Bronchial epithelial cell (primary cell): ENCODE data around the gene CCSER1. TPM values are rescaled to one million over a fixed set of nuclear protein-coding genes. Genes with fewer than 3 reads are reported as not detected.
"Not testable (repeated sequence)": the region's sequence is repeated elsewhere in the genome, so short reads cannot be mapped to it uniquely, and the experiment has no call there.

ENCODE experiments used
- DNase-seq: peaks from one replicate; pipeline ENCODE4 v3.0.0-alpha.2; 2010; ENCODE audit warnings: low read depth
- FAIRE-seq: peaks from 2 replicates; lab custom pipeline; 2011; peaks lifted over from hg19 to GRCh38; lab: Jason Lieb, UNC
- H3K27me3 ChIP-seq: 2 replicates; pipeline ENCODE4 v1.5.1; 2011; ENCODE audit warnings: low read length; ENCODE audit not compliant: control insufficient read depth, insufficient read depth
- H3K36me3 ChIP-seq: 2 replicates; pipeline ENCODE4 v1.5.1; 2011; ENCODE audit warnings: low read length; ENCODE audit not compliant: control insufficient read depth, insufficient read depth
- H3K4me3 ChIP-seq: 2 replicates; pipeline ENCODE4 v1.5.1; 2011; ENCODE audit warnings: mild to moderate bottlenecking, low read depth, low read length, control low read depth
- total RNA-seq: library from RNA; depleted of rRNA; stranded (reverse); fragments of >200 nt; gene quantifications from 2 replicates; pipeline ENCODE4 v1.2.1, GENCODE V29; 2014
- TF ChIP-seq, protein P1 (sequence below): IDR thresholded peaks from 2 replicates; pipeline ENCODE4 v1.5.1; 2011; ENCODE audit warnings: mild to moderate bottlenecking, moderate library complexity, low read length, control low read depth, inconsistent platforms; ENCODE audit not compliant: insufficient read depth, severe bottlenecking

The CCSER1 gene
- total RNA-seq, 1 donor from 2014 or later, result 6.6 TPM

DNA sequence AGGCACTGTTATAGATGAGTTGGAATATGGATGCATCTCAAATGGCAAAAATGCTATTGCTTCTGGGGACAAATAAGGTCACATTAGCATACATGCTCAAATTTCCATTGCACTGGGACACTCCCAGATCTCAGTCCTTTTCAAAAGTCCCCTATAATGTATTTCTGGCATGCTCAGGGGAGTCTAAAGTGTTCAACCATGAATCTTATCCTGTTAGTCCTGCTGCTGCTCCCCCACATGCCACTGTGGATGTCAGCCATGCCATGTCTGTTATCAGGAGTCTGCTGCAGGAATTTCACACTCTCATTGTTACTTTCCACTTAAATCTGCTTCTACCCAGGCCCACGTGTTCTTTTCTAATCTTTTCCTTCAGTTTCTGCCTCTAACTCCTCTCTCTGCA, 1000.6 kb downstream of the CCSER1 start:
- no peak overlapping the region for H3K4me3 ChIP-seq
- no peaks in the 10 kb centered on the region for H3K36me3 ChIP-seq
- TF ChIP-seq, protein P1, sequence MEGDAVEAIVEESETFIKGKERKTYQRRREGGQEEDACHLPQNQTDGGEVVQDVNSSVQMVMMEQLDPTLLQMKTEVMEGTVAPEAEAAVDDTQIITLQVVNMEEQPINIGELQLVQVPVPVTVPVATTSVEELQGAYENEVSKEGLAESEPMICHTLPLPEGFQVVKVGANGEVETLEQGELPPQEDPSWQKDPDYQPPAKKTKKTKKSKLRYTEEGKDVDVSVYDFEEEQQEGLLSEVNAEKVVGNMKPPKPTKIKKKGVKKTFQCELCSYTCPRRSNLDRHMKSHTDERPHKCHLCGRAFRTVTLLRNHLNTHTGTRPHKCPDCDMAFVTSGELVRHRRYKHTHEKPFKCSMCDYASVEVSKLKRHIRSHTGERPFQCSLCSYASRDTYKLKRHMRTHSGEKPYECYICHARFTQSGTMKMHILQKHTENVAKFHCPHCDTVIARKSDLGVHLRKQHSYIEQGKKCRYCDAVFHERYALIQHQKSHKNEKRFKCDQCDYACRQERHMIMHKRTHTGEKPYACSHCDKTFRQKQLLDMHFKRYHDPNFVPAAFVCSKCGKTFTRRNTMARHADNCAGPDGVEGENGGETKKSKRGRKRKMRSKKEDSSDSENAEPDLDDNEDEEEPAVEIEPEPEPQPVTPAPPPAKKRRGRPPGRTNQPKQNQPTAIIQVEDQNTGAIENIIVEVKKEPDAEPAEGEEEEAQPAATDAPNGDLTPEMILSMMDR, result no peak
- no peak for DNase-seq
- no peaks in the 10 kb centered on the region for H3K27me3 ChIP-seq
- no peak for FAIRE-seq

DNA sequence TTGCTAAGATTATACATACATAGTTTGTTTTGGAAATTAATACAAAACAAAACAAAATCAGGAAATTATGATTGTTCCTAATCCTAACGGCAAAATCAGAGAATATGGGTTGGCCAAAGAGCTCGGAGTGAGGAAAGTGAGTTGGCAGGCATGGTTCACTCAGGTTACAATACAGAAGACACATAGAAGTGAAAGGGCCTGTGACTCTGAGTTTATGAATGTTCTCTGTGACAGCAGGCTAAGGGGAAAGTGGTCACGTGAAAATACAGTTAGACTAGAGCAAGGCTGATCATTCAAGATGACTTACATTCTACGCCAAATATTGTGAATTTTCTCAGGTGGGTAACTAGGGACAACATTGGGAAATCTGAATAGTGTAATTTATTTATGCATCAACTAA, 1001.3 kb downstream of the CCSER1 start:
- Histone ChIP-seq H3K27me3 (no peaks in the 10 kb centered on the region), H3K36me3 (no peaks in the 10 kb centered on the region), H3K4me3 (no peak overlapping the region)
- FAIRE-seq, result no peak
- no peak for DNase-seq
- TF ChIP-seq, protein P1, result no peak

DNA sequence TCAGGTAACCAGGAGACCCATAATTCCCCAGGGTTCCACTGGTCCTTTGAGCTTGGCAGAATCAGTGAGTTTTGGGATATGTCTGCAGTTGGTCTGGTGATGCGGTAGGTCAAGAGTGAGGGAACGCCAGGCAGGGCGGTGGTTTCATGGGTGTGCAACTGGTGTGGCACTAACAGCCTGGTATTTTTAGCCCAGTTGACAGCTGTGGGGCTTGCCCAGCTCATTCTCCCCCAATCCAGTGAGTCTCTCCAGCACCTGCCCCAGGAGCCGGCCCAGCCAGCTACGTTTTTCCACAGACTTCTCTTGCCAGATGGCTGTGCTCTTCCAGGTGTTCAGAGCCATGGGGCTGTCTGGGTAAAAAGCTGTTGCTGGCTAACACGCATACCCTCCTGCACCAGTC, 1019.9 kb downstream of the CCSER1 start:
- DNase-seq, result no peak

DNA sequence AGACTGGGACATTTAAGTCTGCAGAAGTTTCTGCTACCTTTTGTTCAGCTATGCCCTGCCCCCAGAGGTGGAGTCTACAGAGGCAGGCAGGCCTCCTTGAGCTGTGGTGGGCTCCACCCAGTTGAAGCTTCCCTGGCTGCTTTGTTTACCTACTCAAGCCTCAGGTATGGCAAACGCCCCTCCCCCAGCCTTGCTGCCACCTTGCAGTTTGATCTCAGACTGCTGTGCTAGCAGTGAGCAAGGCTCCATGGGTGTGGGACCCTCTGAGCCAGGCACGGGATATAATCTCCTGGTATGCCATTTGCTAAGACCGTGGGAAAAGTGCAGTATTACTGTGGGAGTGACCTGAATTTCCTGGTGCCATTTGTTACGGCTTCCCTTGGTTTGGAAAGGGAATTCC, 1026.8 kb downstream of the CCSER1 start:
- not testable (repeated sequence) for FAIRE-seq, H3K27me3 ChIP-seq, H3K4me3 ChIP-seq, H3K36me3 ChIP-seq, DNase-seq

More for the DNA sequence above, 1019.9 kb downstream of the CCSER1 start:
- Histone ChIP-seq H3K27me3 (no peaks in the 10 kb centered on the region), H3K4me3 (no peak overlapping the region), H3K36me3 (no peaks in the 10 kb centered on the region)
- FAIRE-seq, result no peak
- TF ChIP-seq, protein P1, result no peak

DNA sequence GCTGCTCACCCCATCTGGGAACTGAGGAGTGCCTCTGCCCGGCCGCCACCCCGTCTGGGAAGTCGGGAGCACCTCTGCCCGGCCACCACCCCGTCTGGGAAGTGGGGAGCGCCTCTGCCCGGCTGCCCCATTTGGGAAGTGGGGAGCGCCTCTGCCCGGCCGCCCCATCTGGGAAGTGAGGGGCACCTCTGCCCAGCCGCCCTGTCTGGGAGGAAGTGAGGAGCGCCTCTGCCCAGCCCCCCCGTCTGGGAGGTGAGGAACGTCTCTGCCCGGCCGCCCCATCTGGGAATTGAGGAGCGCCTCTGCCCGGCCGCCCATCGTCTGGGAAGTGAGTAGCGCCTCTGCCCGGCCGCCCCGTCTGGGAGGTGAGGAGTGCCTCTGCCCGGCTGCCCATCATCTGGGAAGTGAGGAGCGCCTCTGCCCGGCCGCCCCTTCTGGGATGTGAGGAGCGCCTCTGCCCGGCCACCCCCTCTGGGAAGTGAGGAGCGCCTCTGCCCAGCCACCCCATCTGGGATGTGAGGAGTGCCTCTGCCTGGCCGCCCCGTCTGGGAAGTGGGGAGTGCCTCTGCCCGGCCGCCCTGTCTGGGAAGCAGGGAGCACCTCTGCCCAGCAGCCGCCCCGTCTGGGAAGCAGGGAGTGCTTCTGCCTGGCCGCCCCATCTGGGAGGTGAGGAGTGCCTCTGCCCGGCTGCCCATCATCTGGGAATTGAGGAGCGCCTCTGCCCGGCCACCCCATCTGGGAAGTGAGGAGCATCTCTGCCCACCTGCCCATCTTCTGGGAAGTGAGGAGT, 1040.9 kb downstream of the CCSER1 start:
- DNase-seq, FAIRE-seq, H3K27me3 ChIP-seq, H3K36me3 ChIP-seq, H3K4me3 ChIP-seq: not testable (repeated sequence)

DNA sequence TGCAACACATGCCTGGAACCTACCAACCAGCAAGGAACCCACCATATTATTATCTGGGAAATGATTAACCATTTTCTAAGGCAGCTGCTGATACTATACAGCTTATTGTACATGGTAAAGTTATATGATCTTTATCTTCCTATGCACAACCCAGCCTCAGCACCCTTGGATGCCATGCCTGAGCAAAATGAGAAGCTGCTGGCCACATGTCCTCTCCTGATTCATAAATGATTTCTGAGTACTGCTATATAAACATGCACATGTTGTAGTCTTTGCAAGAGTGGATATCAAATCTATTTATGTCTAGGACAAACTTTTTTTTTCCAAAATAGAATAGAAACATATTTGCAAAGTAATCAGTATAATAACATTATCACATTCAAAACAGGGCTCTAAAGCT, 1043.6 kb downstream of the CCSER1 start:
- TF ChIP-seq, protein P1, result no peak
- no peaks in the 10 kb centered on the region for H3K36me3 ChIP-seq
- no peak overlapping the region for H3K4me3 ChIP-seq
- DNase-seq (no peak), FAIRE-seq (no peak)
- no peaks in the 10 kb centered on the region for H3K27me3 ChIP-seq

DNA sequence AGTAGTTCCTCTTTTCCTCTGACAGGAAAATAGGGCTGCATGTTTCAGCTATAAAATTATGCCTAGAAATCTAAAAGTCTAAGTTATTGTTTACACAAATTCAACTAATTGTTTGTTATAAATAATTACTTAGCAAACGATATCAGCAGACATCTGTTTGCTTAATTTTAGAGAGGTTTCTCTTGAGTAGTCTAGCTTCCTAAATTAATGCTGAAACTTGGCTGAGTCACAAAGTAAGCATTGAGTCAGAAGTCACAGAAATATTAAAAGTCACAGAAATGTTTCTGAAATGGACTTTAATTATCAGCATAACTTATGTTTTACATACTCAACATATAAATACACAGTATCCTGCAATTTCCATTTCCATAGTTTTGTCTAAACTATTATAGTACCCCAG, 1044.0 kb downstream of the CCSER1 start:
- Histone ChIP-seq H3K27me3 (no peaks in the 10 kb centered on the region), H3K36me3 (no peaks in the 10 kb centered on the region), H3K4me3 (no peak overlapping the region)
- FAIRE-seq (no peak), DNase-seq (peak; percentile 46)
- TF ChIP-seq, protein P1, result no peak

DNA sequence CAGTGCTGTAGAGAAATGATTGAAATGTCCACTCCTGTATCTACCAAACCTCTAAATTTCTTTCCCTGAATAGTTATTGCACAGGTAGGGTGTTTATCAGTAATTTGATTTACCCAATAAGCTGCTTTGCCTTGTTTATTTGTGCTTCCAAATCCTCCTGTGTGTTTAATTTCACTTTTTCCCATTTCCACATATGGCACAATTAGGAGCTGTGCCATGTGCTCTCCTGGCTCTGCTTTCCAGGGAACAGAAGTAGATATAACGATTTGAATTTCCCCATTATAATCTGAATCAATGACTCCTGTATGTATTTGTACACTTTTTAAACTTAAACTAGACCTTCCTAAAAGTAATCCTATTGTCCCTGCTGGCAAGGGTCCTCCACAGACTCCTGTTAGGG, 1057.9 kb downstream of the CCSER1 start:
- not testable (repeated sequence) for H3K4me3 ChIP-seq, H3K27me3 ChIP-seq, DNase-seq, H3K36me3 ChIP-seq, FAIRE-seq
